Measurements from ENCODE around the gene TGFBR2. TPM values are rescaled to one million over a fixed set of nuclear protein-coding genes. Genes with fewer than 3 reads are reported as not detected.

Gene TGFBR2
- total RNA-seq, 1 experiment from 2014 or later, result 48.2 TPM

DNA sequence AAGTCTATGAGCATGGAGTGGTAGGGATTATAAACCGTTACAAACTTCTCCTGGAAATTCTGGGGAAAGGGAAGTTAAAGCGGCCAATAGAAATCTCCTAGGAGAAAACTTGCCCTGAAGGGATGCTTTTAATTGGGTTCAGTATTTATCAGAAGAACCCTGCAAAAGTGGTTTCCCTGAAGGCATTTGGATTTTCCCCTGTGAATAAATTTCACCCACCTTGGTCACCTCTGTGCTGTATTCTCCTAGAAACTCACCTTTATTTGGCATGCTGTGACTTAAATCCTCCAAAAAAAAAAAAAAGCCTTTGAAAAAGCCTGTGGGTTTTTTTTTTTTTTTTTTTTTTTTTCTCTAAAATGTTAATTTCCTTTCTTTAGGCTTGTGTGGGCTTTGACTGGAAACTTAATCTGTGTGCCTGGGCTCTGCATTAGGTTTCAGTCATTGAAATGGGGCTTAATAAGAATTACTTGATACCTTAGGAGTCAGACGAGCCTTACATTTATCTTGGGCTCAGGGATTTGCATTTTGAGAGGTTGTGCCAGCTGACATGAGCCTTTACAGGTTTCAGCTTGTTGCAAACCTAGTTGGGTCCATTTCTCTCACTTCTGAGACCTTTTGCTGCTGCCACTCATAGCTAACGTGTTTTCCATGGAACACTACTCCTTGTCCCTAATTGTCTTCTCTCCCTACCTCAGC lies 22.0 kb downstream of the TGFBR2 start:
- Histone ChIP-seq H3K9me3 (ENCODE audit: low read length) (no peaks in the 10 kb centered on the region), H3F3A (ENCODE audit: low read length, unreplicated experiment) (no peaks in the 10 kb centered on the region), H3K9me2 (replicated peaks; ENCODE audit: low read length) (no peaks in the 10 kb centered on the region), H3K4me2 (ENCODE audit: low read length) (no peak overlapping the region), H4K20me1 (ENCODE audit: low read length) (peaks cover 12% of the 10 kb centered on the region), H2AFZ (ENCODE audit: low read length) (no peak overlapping the region), H3K9ac (ENCODE audit: low read length) (no peak overlapping the region), H3K27ac (ENCODE audit: low read length) (no peak overlapping the region; the same call in 1 of the 2 replicates), H3K79me2 (ENCODE audit: low read length) (peaks cover 95% of the 10 kb centered on the region), H3K4me3 (ENCODE audit: low read length) (no peak overlapping the region), H3K36me3 (ENCODE audit: low read depth, low read length) (peaks cover 62% of the 10 kb centered on the region), H3K27me3 (ENCODE audit: low read length) (no peaks in the 10 kb centered on the region), H3K4me1 (ENCODE audit: insufficient read depth, low read length) (peaks cover 51% of the 10 kb centered on the region)
- DNase-seq (no peak), ATAC-seq (no peak)
- BruUV-seq (replicated peaks), result no TSS peak
- TF ChIP-seq EZH2 (IDR thresholded peaks at IDR 0.05; ENCODE audit: low read length, unreplicated experiment) (no peak), EZH2phosphoT487 (IDR thresholded peaks at IDR 0.05; ENCODE audit: borderline replicate concordance, low read length) (no peak)
- TF ChIP-seq, protein P1, sequence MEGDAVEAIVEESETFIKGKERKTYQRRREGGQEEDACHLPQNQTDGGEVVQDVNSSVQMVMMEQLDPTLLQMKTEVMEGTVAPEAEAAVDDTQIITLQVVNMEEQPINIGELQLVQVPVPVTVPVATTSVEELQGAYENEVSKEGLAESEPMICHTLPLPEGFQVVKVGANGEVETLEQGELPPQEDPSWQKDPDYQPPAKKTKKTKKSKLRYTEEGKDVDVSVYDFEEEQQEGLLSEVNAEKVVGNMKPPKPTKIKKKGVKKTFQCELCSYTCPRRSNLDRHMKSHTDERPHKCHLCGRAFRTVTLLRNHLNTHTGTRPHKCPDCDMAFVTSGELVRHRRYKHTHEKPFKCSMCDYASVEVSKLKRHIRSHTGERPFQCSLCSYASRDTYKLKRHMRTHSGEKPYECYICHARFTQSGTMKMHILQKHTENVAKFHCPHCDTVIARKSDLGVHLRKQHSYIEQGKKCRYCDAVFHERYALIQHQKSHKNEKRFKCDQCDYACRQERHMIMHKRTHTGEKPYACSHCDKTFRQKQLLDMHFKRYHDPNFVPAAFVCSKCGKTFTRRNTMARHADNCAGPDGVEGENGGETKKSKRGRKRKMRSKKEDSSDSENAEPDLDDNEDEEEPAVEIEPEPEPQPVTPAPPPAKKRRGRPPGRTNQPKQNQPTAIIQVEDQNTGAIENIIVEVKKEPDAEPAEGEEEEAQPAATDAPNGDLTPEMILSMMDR (conservative IDR thresholded peaks at IDR 0.05; ENCODE audit: low read depth, low read length), result no peak
- CTCF ChIA-PET, result interaction anchor here (0.6 kb wide), 1 partner anchor 30 kb away, joined by 3 read pairs; no protein-coding TSS in a partner anchor
- POLR2A ChIA-PET (ENCODE audit: unreplicated experiment), result no interaction called here
- intact Hi-C loops (cut with micrococcal nuclease), result no loop called here

DNA sequence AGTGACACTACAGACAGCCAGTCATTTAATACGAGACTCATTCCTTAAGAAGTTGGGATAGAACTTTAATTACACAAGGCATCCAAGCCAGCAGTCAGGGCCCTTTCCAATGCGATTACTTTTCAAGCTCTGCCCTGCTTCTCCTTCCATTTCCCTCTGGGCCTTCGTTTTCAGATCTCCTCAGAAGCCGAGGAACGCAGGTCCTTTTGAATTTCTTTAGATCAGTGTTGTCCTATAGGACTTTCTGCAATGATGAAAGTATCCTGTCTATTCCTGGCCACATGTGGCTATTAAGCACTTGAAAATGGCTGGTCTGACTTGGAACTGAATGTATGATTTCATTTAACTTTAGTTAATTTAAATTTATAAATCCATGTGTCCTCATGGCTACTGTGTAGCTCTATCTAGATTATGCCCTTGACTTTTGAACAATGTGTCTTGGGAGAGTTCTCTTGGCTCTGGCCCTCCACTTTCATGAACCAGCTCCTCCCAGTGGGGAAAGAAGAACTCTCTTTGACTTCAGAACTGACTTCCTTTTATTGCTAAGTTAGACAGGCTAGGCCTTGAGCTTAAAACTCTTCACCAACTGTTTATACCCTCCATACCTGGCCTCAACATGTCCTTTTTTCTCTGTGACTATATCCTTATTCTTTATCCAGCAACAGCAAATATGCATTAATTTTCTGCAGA lies 22.6 kb downstream of the TGFBR2 start:
- no TSS peak for BruUV-seq (replicated peaks)
- Histone ChIP-seq H3K79me2 (ENCODE audit: low read length) (peaks cover 97% of the 10 kb centered on the region), H3K27ac (ENCODE audit: low read length) (no peak overlapping the region; the same call in 1 of the 2 replicates), H4K20me1 (ENCODE audit: low read length) (peaks cover 12% of the 10 kb centered on the region), H3F3A (ENCODE audit: low read length, unreplicated experiment) (no peaks in the 10 kb centered on the region), H3K4me1 (ENCODE audit: insufficient read depth, low read length) (peaks cover 51% of the 10 kb centered on the region), H3K9me2 (replicated peaks; ENCODE audit: low read length) (no peaks in the 10 kb centered on the region), H3K9me3 (ENCODE audit: low read length) (no peaks in the 10 kb centered on the region), H3K27me3 (ENCODE audit: low read length) (no peaks in the 10 kb centered on the region), H2AFZ (ENCODE audit: low read length) (no peak overlapping the region), H3K36me3 (ENCODE audit: low read depth, low read length) (peaks cover 62% of the 10 kb centered on the region), H3K9ac (ENCODE audit: low read length) (no peak overlapping the region), H3K4me3 (ENCODE audit: low read length) (no peak overlapping the region), H3K4me2 (ENCODE audit: low read length) (no peak overlapping the region)
- ChIA-PET POLR2A (ENCODE audit: unreplicated experiment) (interaction anchor here (0.5 kb wide), 1 partner anchor 52 kb away, joined by 3 read pairs; no protein-coding TSS in a partner anchor), CTCF (interaction anchor here (0.6 kb wide), 2 partner anchors 29 to 117 kb away, joined by 3 read pairs; no protein-coding TSS in a partner anchor)
- ATAC-seq, result no peak
- TF ChIP-seq EZH2 (IDR thresholded peaks at IDR 0.05; ENCODE audit: low read length, unreplicated experiment), result no peak
- TF ChIP-seq, protein P1 (conservative IDR thresholded peaks at IDR 0.05; ENCODE audit: low read depth, low read length), result 0 out of 2 replicates have a peak, but pooled peaks have one; percentile 27
- no peak for DNase-seq
- intact Hi-C loops (cut with micrococcal nuclease), result no loop called here

Data from PC-3 (cell line).